ENCODE results near the gene CHST4. TPM values are rescaled to one million over a fixed set of nuclear protein-coding genes. Genes with fewer than 3 reads are reported as not detected.

Gene CHST4
- polyA plus RNA-seq, 1 of the 3 experiments (the other 2 are of a cell fraction): 0.08 TPM

DNA sequence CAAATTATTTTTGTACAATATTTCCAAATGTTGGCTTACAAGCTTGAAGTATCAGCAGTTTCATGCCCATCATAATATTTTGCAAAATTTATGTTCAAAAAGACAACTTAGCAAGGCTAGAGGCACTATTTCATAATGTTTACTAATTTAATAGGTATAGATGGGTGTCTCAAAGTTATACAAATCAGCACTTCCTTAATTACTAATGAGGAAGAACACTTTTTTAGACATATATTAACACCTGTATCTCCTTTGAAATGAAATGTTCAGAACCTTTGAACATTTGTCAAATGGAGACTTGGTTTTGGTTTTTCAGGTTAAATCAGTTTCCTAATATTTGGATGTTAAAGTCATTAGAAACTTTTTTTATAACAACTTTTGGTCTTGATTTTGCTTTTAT is 48.5 kb downstream of the CHST4 start:
- Histone ChIP-seq H3K4me3 (ENCODE audit: low read depth in 2 of 2, low read length in 1 of 2) (no peak overlapping the region), H3F3A (replicated peaks; ENCODE audit: insufficient read depth) (no peaks in the 10 kb centered on the region), H3K4me1 (ENCODE audit: control insufficient read depth in 1 of 2, insufficient read depth in 2 of 2, low read depth in 1 of 2, low read length in 1 of 2) (no peaks in the 10 kb centered on the region), H4K20me1 (ENCODE audit: insufficient read depth) (no peaks in the 10 kb centered on the region), H3K4me2 (no peak overlapping the region), H3K9me2 (no peaks in the 10 kb centered on the region), H2AFZ (ENCODE audit: low read depth) (no peak overlapping the region), H3K27me3 (ENCODE audit: insufficient read depth) (peaks cover 32% of the 10 kb centered on the region; the same call in 1 of the 2 replicates), H3K27ac (ENCODE audit: low read depth in 2 of 2, low read length in 1 of 2) (no peak overlapping the region), H3K9ac (no peak overlapping the region), H3K9me3 (no peaks in the 10 kb centered on the region), H3K79me2 (ENCODE audit: insufficient read depth) (no peaks in the 10 kb centered on the region), H3K36me3 (replicated peaks in 1 of 2; ENCODE audit: control insufficient read depth in 1 of 2, insufficient read depth in 2 of 2, low read length in 1 of 2) (no peaks in the 10 kb centered on the region)
- ChIA-PET POLR2A (no interaction called here), CTCF (no interaction called here)
- TF ChIP-seq POLR2AphosphoS5 (IDR thresholded peaks at IDR 0.05; ENCODE audit: low read depth, low read length): no peak
- no peak for TF ChIP-seq RAD21 (IDR thresholded peaks at IDR 0.05; ENCODE audit: low read length)
- TF ChIP-seq GATA2 (CRISPR knock-in tag; IDR thresholded peaks at IDR 0.05): no peak
- TF ChIP-seq SMC3 (IDR thresholded peaks at IDR 0.05; ENCODE audit: low read depth, low read length): no peak
- TF ChIP-seq, protein P1, sequence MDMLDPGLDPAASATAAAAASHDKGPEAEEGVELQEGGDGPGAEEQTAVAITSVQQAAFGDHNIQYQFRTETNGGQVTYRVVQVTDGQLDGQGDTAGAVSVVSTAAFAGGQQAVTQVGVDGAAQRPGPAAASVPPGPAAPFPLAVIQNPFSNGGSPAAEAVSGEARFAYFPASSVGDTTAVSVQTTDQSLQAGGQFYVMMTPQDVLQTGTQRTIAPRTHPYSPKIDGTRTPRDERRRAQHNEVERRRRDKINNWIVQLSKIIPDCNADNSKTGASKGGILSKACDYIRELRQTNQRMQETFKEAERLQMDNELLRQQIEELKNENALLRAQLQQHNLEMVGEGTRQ (IDR thresholded peaks at IDR 0.05; ENCODE audit: borderline replicate concordance, low read depth, low read length): no peak
- no peak for TF ChIP-seq TAF1 (IDR thresholded peaks at IDR 0.05; ENCODE audit: borderline replicate concordance, low read depth, low read length)
- no peak for TF ChIP-seq JUND (IDR thresholded peaks at IDR 0.05)
- DNase-seq: no peak

DNA sequence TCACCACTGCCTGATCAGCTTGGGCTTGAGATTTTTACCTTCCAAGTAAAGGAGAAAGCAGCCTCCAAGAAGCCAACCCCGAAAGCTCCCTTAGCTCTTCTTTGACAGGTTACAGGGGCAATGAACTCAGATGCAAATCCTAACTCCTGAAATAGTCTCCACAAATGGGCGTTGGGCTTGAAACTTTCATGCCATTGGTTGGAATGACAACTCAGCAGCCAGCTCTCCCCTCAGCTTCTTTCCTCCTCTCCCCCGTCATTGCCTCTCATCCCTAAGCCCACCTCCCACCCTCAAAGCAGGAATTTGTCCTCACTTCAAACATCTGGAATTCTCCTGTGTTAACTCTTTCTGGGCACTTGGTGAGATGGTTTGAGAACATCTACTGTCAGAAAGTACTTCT is 50.7 kb downstream of the CHST4 start, which contains the start of gene TAT:
TAT (minus strand) TSS at position 122 of the 400 bp plus-strand sequence. CDS start 677 bp downstream, outside the sequence.
- Histone ChIP-seq H3K4me3 (ENCODE audit: low read depth in 2 of 2, low read length in 1 of 2) (no peak within 1 kb of the TSS), H3K9me3 (no peaks in the 10 kb centered on the region), H3K9ac (no peak within 1 kb of the TSS), H3K27me3 (ENCODE audit: insufficient read depth) (peaks cover 25% of the 10 kb centered on the region; the same call in 1 of the 2 replicates), H3K9me2 (no peaks in the 10 kb centered on the region), H3F3A (replicated peaks; ENCODE audit: insufficient read depth) (no peaks in the 10 kb centered on the region), H3K4me1 (ENCODE audit: control insufficient read depth in 1 of 2, insufficient read depth in 2 of 2, low read depth in 1 of 2, low read length in 1 of 2) (no peaks in the 10 kb centered on the region), H2AFZ (ENCODE audit: low read depth) (no peak within 1 kb of the TSS), H4K20me1 (ENCODE audit: insufficient read depth) (no peaks in the 10 kb centered on the region), H3K4me2 (no peak within 1 kb of the TSS), H3K79me2 (ENCODE audit: insufficient read depth) (no peaks in the 10 kb centered on the region), H3K36me3 (replicated peaks in 1 of 2; ENCODE audit: control insufficient read depth in 1 of 2, insufficient read depth in 2 of 2, low read length in 1 of 2) (no peaks in the 10 kb centered on the region), H3K27ac (ENCODE audit: low read depth in 2 of 2, low read length in 1 of 2) (no peak within 1 kb of the TSS)
- ChIA-PET CTCF (interaction anchor here (0.5 to 1.5 kb wide), 3 partner anchors 12 to 147 kb away, joined by 3 to 6 read pairs (median 4); no protein-coding TSS in a partner anchor), POLR2A (no interaction called here)
- 2% methylated on average over 3 of the region's 3 CpGs for WGBS (ENCODE audit: low lambda C conversion rate)
- TF ChIP-seq POLR2AphosphoS5 (IDR thresholded peaks at IDR 0.05; ENCODE audit: low read depth, low read length) (no peak), MXI1 (IDR thresholded peaks at IDR 0.05; ENCODE audit: low read depth, low read length) (no peak), TCF12 (IDR thresholded peaks at IDR 0.05) (no peak), JUND (IDR thresholded peaks at IDR 0.05) (no peak), EZH2phosphoT487 (IDR thresholded peaks at IDR 0.05; ENCODE audit: borderline replicate concordance, low read depth) (no peak), RFX5 (IDR thresholded peaks at IDR 0.05; ENCODE audit: low read length) (no peak), CHD2 (IDR thresholded peaks at IDR 0.05; ENCODE audit: low read length, partially characterized antibody) (no peak), MEF2A (IDR thresholded peaks at IDR 0.05; ENCODE audit: borderline replicate concordance, low read depth) (no peak), SMC3 (IDR thresholded peaks at IDR 0.05; ENCODE audit: low read depth, low read length) (no peak), FOXM1 (IDR thresholded peaks at IDR 0.05; ENCODE audit: low read depth) (no peak), RAD21 (IDR thresholded peaks at IDR 0.05; ENCODE audit: low read length) (no peak), FOSL2 (IDR thresholded peaks at IDR 0.05; ENCODE audit: borderline replicate concordance, low read depth) (no peak), TEAD4 (IDR thresholded peaks at IDR 0.05; ENCODE audit: borderline replicate concordance, insufficient read depth) (no peak), RXRA (IDR thresholded peaks at IDR 0.05; ENCODE audit: borderline replicate concordance, low read depth) (no peak), NFIC (IDR thresholded peaks at IDR 0.05; ENCODE audit: borderline replicate concordance) (no peak), RCOR1 (IDR thresholded peaks at IDR 0.05; ENCODE audit: low read length) (no peak)
- TF ChIP-seq, protein P2, sequence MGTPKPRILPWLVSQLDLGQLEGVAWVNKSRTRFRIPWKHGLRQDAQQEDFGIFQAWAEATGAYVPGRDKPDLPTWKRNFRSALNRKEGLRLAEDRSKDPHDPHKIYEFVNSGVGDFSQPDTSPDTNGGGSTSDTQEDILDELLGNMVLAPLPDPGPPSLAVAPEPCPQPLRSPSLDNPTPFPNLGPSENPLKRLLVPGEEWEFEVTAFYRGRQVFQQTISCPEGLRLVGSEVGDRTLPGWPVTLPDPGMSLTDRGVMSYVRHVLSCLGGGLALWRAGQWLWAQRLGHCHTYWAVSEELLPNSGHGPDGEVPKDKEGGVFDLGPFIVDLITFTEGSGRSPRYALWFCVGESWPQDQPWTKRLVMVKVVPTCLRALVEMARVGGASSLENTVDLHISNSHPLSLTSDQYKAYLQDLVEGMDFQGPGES (IDR thresholded peaks at IDR 0.05; ENCODE audit: low read depth, low read length): no peak
- TF ChIP-seq, protein P3, sequence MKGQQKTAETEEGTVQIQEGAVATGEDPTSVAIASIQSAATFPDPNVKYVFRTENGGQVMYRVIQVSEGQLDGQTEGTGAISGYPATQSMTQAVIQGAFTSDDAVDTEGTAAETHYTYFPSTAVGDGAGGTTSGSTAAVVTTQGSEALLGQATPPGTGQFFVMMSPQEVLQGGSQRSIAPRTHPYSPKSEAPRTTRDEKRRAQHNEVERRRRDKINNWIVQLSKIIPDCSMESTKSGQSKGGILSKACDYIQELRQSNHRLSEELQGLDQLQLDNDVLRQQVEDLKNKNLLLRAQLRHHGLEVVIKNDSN (IDR thresholded peaks at IDR 0.05; ENCODE audit: borderline replicate concordance, low read depth): no peak
- TF ChIP-seq, protein P1 (IDR thresholded peaks at IDR 0.05; ENCODE audit: borderline replicate concordance, low read depth, low read length): no peak
- TF ChIP-seq, protein P4, sequence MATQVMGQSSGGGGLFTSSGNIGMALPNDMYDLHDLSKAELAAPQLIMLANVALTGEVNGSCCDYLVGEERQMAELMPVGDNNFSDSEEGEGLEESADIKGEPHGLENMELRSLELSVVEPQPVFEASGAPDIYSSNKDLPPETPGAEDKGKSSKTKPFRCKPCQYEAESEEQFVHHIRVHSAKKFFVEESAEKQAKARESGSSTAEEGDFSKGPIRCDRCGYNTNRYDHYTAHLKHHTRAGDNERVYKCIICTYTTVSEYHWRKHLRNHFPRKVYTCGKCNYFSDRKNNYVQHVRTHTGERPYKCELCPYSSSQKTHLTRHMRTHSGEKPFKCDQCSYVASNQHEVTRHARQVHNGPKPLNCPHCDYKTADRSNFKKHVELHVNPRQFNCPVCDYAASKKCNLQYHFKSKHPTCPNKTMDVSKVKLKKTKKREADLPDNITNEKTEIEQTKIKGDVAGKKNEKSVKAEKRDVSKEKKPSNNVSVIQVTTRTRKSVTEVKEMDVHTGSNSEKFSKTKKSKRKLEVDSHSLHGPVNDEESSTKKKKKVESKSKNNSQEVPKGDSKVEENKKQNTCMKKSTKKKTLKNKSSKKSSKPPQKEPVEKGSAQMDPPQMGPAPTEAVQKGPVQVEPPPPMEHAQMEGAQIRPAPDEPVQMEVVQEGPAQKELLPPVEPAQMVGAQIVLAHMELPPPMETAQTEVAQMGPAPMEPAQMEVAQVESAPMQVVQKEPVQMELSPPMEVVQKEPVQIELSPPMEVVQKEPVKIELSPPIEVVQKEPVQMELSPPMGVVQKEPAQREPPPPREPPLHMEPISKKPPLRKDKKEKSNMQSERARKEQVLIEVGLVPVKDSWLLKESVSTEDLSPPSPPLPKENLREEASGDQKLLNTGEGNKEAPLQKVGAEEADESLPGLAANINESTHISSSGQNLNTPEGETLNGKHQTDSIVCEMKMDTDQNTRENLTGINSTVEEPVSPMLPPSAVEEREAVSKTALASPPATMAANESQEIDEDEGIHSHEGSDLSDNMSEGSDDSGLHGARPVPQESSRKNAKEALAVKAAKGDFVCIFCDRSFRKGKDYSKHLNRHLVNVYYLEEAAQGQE (IDR thresholded peaks at IDR 0.05; ENCODE audit: low read depth, low read length): no peak
- no peak for DNase-seq

Data from SK-N-SH (cell line).